Eye (tissue), 1 donor: ENCODE measurements around the gene C12orf57.
"Not testable (repeated sequence)": the region's sequence is repeated elsewhere in the genome, so short reads cannot be mapped to it uniquely, and the experiment has no call there.

Source experiments
- DNase-seq: peaks from one replicate; pipeline ENCODE4 v3.0.0-alpha.2; 2015

Gene C12orf57, protein sequence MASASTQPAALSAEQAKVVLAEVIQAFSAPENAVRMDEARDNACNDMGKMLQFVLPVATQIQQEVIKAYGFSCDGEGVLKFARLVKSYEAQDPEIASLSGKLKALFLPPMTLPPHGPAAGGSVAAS

GRCh38 chr12:6943722-6944380 lies at the start of gene C12orf57, which contains the start of gene RNU7-1:
Gene C12orf57, plus strand, starts transcription at chr12:6944022. Its CDS starts 100 bp downstream, at chr12:6944122.
Gene RNU7-1, plus strand, starts transcription at chr12:6943816.
- peak; percentile 97 for DNase-seq

GRCh38 chr12:6894321-6894720 lies 49.5 kb upstream of the C12orf57 start:
- no peak for DNase-seq

GRCh38 chr12:6896846-6897435 lies 46.9 kb upstream of the C12orf57 start:
- no peak for DNase-seq

- DNase-seq, result no peak
These were observed 44.4 kb upstream of the C12orf57 start for GRCh38 chr12:6899427-6899826.

DNA sequence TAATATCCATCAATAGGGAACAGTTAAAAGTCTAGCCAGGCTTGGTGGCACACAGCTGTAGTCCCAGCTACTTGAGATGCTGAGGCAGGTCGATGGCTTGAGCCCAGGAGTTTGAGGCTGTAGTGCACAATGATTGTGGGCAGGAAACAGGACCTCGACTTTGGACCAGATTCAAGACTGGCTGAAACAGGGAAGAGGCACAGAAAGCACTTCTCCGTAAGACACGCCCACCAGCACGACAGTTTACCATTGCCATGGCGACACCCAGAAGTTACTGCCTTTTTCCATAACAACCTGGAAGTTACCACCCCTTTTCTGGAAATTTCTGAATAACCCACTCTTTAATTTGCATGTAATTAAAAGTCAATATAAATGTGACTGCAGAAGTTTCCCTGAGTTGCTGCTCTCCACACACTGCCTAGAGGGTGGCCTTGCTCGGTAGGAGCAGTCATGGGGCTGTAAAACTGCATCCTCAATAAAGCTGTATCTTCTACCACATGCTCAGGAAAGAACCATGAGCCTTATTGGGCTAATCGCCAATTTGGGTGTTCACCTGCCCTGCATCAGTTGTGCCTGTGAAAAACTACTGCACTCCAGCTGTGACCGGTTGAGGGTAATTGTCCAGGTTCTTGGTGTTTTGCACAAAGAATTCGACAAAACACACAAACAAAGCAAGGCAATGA lies 43.8 kb upstream of the C12orf57 start:
- DNase-seq, result no peak

DNA sequence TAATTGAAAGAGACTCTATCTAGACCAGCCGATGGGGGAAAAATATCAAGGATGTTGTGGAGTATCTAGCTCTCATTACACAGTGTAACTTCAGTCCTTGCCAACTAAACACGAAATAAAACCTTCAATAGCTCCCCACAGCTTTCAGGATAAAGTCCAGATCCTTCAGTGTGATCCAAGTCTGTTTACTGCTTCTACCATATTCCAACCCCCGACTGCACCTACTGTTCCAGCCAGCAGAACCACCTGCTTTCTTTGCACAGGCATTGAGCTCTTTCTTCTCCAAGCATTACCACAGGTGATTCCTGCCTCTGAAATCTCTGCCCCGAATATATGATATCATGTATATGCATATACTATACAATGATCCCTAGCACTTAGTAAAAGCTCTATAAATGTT lies 41.4 kb upstream of the C12orf57 start:
- no peak for DNase-seq

DNA sequence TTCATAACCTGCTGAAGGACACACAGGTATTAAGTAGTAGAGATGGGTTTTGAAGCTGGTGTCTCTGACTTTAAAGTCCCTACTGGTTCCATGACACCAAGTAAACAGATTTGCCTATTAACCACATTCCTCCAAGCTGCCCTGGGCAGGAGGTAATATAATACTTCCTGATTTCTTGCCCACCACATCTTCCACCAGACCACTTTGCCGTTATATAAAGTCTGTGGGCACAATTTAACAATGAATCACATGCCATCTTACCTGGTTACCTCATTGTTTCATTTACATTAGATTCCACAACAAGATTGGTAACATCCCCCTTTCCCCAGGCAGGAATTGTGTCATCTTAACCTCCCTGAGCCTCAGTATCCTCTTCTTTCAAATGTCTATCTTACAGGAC lies 40.1 kb upstream of the C12orf57 start:
- DNase-seq, result no peak

DNA sequence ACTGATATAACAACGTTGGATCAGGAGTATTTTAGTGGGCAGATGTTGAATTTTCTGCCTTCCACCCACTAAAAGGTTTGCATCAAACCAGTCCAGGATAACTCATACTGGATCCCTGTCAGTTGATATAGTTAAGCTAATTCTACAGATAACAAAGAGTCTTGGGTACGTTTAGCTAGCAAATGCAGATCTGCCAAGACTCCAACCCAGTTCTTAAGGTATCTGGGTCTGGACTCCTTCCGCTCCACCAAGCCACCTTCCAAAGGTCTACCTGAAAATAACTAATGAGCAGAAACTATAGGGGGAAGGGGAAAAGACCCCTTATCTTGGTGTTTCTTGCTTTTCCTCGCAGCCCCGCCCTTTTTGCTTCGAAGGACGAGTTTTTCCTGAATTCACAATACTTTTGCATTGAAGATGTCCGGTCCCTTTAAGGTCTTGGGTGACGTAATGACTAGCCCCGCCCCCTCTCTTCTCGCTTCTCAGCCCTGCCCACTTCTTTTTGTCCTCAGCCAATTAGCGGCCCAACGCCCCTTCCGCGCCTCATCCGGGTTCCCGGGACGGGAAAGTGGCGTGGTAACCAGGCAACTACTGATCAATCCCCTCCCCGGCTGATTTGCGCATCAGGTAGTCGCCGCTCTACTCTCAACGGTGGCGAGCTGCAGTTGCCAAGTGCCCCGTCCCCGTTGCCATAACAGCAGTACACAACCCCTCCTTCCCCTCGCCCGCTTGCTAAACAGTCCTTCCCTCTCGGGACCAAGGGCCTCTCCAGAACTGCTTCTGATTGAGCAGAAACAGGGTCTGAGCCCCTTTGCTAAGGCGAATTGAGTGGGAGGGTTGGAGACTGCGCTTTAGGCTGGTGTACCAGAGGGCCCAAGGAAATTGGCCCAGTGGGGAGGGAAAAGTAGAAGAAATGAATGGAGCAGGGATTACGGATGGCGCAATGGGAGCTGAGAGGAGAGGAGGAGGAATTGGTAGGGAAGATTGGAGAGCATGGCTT lies 39.2 kb upstream of the C12orf57 start, which contains the start of gene LRRC23:
LRRC23 (plus strand) TSS at position 543 of the 997 bp plus-strand sequence. CDS start 812 bp downstream, outside the sequence.
- peak; percentile 100 for DNase-seq

GRCh38 chr12:6905414-6906040 lies 38.3 kb upstream of the C12orf57 start:
- no peak for DNase-seq

DNA sequence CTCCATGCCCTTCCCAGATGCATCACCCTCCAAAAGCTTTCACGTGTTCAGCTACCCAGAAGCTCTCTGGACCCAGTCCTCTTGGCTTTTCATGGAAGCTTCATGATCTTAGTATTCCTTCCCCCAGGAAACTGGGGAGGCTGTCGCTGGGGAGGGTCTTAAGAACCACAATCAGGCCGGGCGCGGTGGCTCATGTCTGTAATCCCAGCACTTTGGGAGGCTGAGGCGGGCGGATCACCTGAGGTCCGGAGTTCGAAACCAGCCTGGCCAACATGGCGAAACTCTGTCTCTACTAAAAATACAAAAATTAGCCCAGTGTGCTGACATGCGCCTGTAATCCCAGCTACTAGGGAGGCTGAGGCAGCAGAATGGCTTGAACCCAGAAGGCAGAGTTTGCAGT lies 35.7 kb upstream of the C12orf57 start:
- DNase-seq, result not testable (repeated sequence)

- peak; percentile 37 for DNase-seq
These were observed 34.2 kb upstream of the C12orf57 start for GRCh38 chr12:6909421-6910145.

DNA sequence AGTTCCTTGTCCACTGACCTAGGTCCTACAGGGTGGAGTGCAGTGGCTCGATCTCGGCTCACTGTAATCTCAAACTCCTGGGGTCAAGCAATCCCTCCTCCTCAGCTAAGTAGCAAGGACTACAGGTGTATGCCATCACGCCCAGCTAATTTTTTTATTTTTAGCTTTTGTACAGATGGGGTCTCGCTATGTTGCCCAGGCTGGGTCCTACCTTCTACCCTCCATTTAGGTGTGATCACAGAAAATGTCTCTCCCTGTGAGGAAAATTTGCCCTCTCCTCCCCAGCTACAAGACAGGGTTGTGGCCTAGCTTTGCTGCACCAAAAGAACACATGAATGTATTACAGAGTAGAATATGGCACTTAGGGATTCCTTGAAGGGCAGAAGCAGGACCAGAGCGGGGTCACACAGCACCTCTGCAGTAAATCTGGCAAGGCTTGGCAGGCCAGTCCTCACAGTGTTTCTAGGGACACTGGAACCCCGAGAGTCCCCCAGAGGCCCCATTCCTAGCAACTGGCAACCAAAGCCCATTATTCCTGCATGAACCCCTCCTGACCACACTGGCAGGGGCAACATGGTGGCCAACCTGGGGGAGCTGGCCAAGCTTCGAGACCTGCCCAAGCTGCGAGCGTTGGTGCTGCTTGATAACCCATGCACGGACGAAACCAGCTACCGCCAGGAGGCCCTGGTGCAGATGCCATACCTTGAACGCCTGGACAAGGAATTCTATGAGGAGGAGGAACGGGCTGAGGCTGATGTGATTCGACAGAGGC lies 31.5 kb upstream of the C12orf57 start:
- DNase-seq, result peak; percentile 46

DNA sequence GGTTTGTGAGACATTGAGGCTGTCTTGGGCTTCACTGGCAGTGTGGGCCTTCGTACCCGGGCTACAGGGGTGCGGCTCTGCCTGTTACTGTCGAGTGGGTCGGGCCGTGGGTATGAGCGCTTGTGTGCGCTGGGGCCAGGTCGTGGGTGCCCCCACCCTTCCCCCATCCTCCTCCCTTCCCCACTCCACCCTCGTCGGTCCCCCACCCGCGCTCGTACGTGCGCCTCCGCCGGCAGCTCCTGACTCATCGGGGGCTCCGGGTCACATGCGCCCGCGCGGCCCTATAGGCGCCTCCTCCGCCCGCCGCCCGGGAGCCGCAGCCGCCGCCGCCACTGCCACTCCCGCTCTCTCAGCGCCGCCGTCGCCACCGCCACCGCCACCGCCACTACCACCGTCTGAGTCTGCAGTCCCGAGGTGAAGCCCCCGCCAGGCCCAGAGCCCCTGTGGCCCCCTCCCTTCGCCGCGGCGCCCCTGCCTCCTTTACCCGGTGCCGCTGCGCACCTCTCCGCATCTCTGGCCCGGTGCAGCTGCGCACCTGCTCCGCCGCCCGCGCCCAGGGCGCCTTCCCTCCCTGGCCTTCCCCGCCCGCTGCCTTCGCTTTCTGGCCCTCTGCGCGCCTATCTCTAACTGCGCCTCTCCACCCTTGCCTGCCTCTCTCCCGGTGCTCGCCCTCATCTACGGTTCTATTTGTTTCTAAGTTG lies 29.4 kb upstream of the C12orf57 start, which contains the start of gene ENO2:
ENO2 (plus strand) TSS at position 335 of the 701 bp plus-strand sequence. CDS start 1,253 bp downstream, outside the sequence.
- DNase-seq, result peak; percentile 87

GRCh38 chr12:6914947-6915788 lies 28.7 kb upstream of the C12orf57 start:
- peak; percentile 79 for DNase-seq

- DNase-seq, result no peak
These were observed 28.0 kb upstream of the C12orf57 start for GRCh38 chr12:6915789-6916285.

- no peak for DNase-seq
These were observed 27.2 kb upstream of the C12orf57 start for GRCh38 chr12:6916426-6917200.

DNA sequence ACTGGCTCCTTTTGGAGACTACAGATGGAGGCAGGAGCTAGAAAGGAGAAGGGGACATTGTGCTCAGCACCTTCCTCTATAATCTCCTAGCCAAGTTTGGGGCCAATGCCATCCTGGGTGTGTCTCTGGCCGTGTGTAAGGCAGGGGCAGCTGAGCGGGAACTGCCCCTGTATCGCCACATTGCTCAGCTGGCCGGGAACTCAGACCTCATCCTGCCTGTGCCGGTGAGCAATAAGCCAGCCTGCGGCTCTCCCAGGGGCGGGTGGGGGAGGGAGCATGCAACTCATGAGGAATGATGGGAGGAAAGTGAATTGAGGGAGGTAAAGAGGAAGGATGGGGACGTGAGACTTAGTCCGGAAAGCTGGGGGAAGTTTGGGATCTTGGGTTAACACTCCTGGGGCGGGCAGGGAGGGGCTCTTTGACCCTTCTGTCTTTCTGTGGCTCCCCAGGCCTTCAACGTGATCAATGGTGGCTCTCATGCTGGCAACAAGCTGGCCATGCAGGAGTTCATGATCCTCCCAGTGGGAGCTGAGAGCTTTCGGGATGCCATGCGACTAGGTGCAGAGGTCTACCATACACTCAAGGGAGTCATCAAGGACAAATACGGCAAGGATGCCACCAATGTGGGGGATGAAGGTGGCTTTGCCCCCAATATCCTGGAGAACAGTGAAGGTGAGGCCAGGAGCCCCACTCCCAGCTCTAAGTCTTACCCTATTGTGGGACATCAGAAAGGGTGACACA lies 26.2 kb upstream of the C12orf57 start:
- DNase-seq, result no peak
